H9 (cell line): ENCODE results near the gene CD4. TPM values are rescaled to one million over a fixed set of nuclear protein-coding genes. Genes with fewer than 3 reads are reported as not detected.

Experiments used
- DNase-seq: peaks from one replicate; pipeline ENCODE4 v3.0.0-alpha.2; 2017
- H2AFZ ChIP-seq: one replicate; pipeline ENCODE4 v1.6.1; 2013; ENCODE audit warnings: mild to moderate bottlenecking, low read length, control low read depth, moderate library complexity
- H2AK5ac ChIP-seq: 2 replicates; pipeline ENCODE4 v1.6.1; 2013; ENCODE audit warnings: low read length, control low read depth, mixed read lengths; ENCODE audit not compliant: insufficient read length
- H2BK120ac ChIP-seq: one replicate; pipeline ENCODE4 v1.6.1; 2013; ENCODE audit warnings: low read depth, mild to moderate bottlenecking, low read length, control low read depth, inconsistent platforms; ENCODE audit not compliant: poor library complexity, severe bottlenecking
- H2BK12ac ChIP-seq: 2 replicates; pipeline ENCODE4 v1.6.1; 2013; ENCODE audit warnings: low read length, control low read depth, mixed read lengths, low read depth; ENCODE audit not compliant: insufficient read length
- H2BK15ac ChIP-seq: 2 replicates; pipeline ENCODE4 v1.6.1; 2013; ENCODE audit warnings: low read depth, low read length, control low read depth
- H2BK20ac ChIP-seq: one replicate; pipeline ENCODE4 v1.6.1; 2013; ENCODE audit warnings: low read depth, mild to moderate bottlenecking, low read length, control low read depth, inconsistent platforms; ENCODE audit not compliant: poor library complexity, severe bottlenecking
- H2BK5ac ChIP-seq: 2 replicates; pipeline ENCODE4 v1.6.1; 2013; ENCODE audit warnings: low read length, control low read depth, mixed read lengths; ENCODE audit not compliant: insufficient read length
- H3K14ac ChIP-seq: 2 replicates; pipeline ENCODE4 v1.6.1; 2013; ENCODE audit warnings: low read length, control low read depth; ENCODE audit not compliant: insufficient read depth
- H3K18ac ChIP-seq: 2 replicates; pipeline ENCODE4 v1.6.1; 2013; ENCODE audit warnings: low read depth, mild to moderate bottlenecking, mixed read lengths, low read length, control low read depth; ENCODE audit not compliant: insufficient read length
- H3K23ac ChIP-seq: 2 replicates; pipeline ENCODE4 v1.6.1; 2013; ENCODE audit warnings: low read length, control low read depth, mixed read lengths, low read depth; ENCODE audit not compliant: insufficient read length
- H3K23me2 ChIP-seq: 2 replicates; pipeline ENCODE4 v1.6.1; 2013; ENCODE audit warnings: low read depth, mild to moderate bottlenecking, mixed read lengths, low read length, control low read depth; ENCODE audit not compliant: insufficient read length, poor library complexity, severe bottlenecking
- H3K27ac ChIP-seq: 2 replicates; pipeline ENCODE4 v1.5.1; 2013; ENCODE audit warnings: low read length, control low read depth, mixed read lengths, low read depth; ENCODE audit not compliant: insufficient read length
- H3K27me3 ChIP-seq: 2 replicates; pipeline ENCODE4 v1.6.1; 2013; ENCODE audit warnings: low read length, control low read depth, inconsistent platforms; ENCODE audit not compliant: insufficient read depth
- H3K4ac ChIP-seq: 2 replicates; pipeline ENCODE4 v1.6.1; 2013; ENCODE audit warnings: low read depth, mild to moderate bottlenecking, control low read depth, inconsistent platforms, low read length, moderate library complexity
- H3K4me1 ChIP-seq: 2 replicates; pipeline ENCODE4 v1.6.1; 2013; ENCODE audit warnings: low read length, control low read depth, inconsistent platforms; ENCODE audit not compliant: insufficient read depth
- H3K4me2 ChIP-seq: 2 replicates; pipeline ENCODE4 v1.6.1; 2013; ENCODE audit warnings: low read length, control low read depth, mixed read lengths; ENCODE audit not compliant: insufficient read length, insufficient read depth
- H3K56ac ChIP-seq: 2 replicates; pipeline ENCODE4 v1.6.1; 2013; ENCODE audit warnings: low read depth, mild to moderate bottlenecking, mixed read lengths, low read length, control low read depth; ENCODE audit not compliant: insufficient read length
- H3K79me1 ChIP-seq: 2 replicates; pipeline ENCODE4 v1.6.1; 2013; ENCODE audit warnings: low read depth, mild to moderate bottlenecking, moderate library complexity, low read length, control low read depth, inconsistent platforms; ENCODE audit not compliant: insufficient read depth, poor library complexity, severe bottlenecking
- H3K79me2 ChIP-seq: 2 replicates; pipeline ENCODE4 v1.6.1; 2013; ENCODE audit warnings: low read length, control low read depth, inconsistent platforms; ENCODE audit not compliant: insufficient read depth
- H3K9ac ChIP-seq: 2 replicates; pipeline ENCODE4 v1.6.1; 2013; ENCODE audit warnings: low read length, control low read depth, mixed read lengths; ENCODE audit not compliant: insufficient read length; ENCODE audit errors: extremely low read depth
- H3K9me3 ChIP-seq: one replicate; pipeline ENCODE4 v1.6.1; 2013; ENCODE audit warnings: low read depth, low read length, inconsistent platforms; ENCODE audit not compliant: control insufficient read depth
- H3T11ph ChIP-seq: one replicate; pipeline ENCODE4 v1.6.1; 2013; ENCODE audit warnings: mild to moderate bottlenecking, low read length, control low read depth, inconsistent platforms
- H4K20me1 ChIP-seq: one replicate; pipeline ENCODE4 v1.6.1; 2013; ENCODE audit not compliant: control insufficient read depth, insufficient read length, insufficient read depth
- H4K5ac ChIP-seq: 2 replicates; pipeline ENCODE4 v1.6.1; 2013; ENCODE audit warnings: low read depth, mild to moderate bottlenecking, mixed read lengths, low read length, control low read depth; ENCODE audit not compliant: insufficient read length
- H4K8ac ChIP-seq: replicated peaks from 2 replicates; pipeline ENCODE4 v1.6.1; 2013; ENCODE audit warnings: low read length, control low read depth, mixed read lengths, low read depth; ENCODE audit not compliant: insufficient read length
- H4K91ac ChIP-seq: 2 replicates; pipeline ENCODE4 v1.6.1; 2013; ENCODE audit warnings: low read depth, mild to moderate bottlenecking, moderate library complexity, mixed read lengths, low read length, control low read depth; ENCODE audit not compliant: insufficient read length
- H3K27ac Mint-ChIP-seq, 3 experiments: 2 replicates in 2 of 3; 3 replicates in 1 of 3; pipeline ENCODE4 v1.8.0; 2020 to 2021; ENCODE audit warnings: mixed read lengths in 3 of 3, mild to moderate bottlenecking in 1 of 3, moderate library complexity in 1 of 3
- H3K27me3 Mint-ChIP-seq: 2 replicates; pipeline ENCODE4 v1.8.0; 2021; ENCODE audit warnings: low read depth, mild to moderate bottlenecking, moderate library complexity, mixed read lengths
- H3K36me3 Mint-ChIP-seq, 3 experiments: 2 replicates in 2 of 3; 3 replicates in 1 of 3; pipeline ENCODE4 v1.8.0; 2020 to 2021; ENCODE audit warnings: low read depth in 3 of 3, mixed read lengths in 3 of 3; ENCODE audit not compliant: insufficient read depth in 1 of 3
- H3K4me1 Mint-ChIP-seq, 2 experiments: 2 replicates each; pipeline ENCODE4 v1.8.0; 2020; ENCODE audit warnings: mixed read lengths in 2 of 2
- H3K4me3 Mint-ChIP-seq, 2 experiments: 2 replicates in 1 of 2; 3 replicates in 1 of 2; pipeline ENCODE4 v1.8.0; 2020 to 2021; ENCODE audit warnings: mild to moderate bottlenecking in 2 of 2, mixed read lengths in 2 of 2, moderate library complexity in 1 of 2
- H3K9me3 Mint-ChIP-seq, 2 experiments: 2 replicates in 1 of 2; 3 replicates in 1 of 2; pipeline ENCODE4 v1.8.0; 2020; ENCODE audit warnings: mild to moderate bottlenecking in 2 of 2, mixed read lengths in 2 of 2, moderate library complexity in 1 of 2
- CTCF ChIP-seq: fragments of 200-600 bp; sonication (generic); conservative IDR thresholded peaks from 3 replicates; pipeline ENCODE4 v1.8.0; 2021; ENCODE audit warnings: antibody characterized with exemption, mild to moderate bottlenecking
- WGBS: extraction: QIAGEN DNeasy Blood & Tissue Kit; methylation state at CpG from one replicate; pipeline ENCODE4 v1.1.7; 2013; ENCODE audit warnings: missing lambda C conversion rate, low lambda C conversion rate, mixed read lengths; ENCODE audit not compliant: insufficient read length; ENCODE audit errors: extremely low coverage; 5-methylcytosine and 5-hydroxymethylcytosine counted together
- total RNA-seq: library from RNA; stranded (reverse); gene quantifications from 2 replicates; pipeline ENCODE4 v1.2.1, GENCODE V29; 2021

Gene CD4
- total RNA-seq, 1 experiment from 2014 or later, result 1.1 TPM

DNA sequence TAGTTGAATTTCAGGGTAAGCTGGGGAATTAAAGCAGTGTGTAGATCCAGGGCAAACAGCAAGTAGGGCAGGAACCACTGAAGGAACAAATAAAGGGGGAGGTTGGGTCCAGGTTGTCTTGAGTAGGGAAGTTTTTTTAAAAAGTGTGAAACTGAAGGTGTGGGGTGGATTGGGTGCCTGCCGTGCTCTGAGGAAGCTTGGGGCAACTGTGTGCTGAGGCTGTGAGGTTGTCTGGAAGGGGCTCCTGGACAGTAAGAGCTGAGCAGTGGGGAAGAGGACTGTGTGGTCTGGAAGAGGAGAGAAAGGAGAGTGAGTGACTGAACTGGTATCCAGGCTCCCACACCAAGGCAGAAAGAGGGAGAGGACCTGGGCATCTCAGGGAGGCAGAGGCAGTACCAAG lies 21.4 kb downstream of the CD4 start:
- no peaks in the 10 kb centered on the region for H3K23me2 ChIP-seq
- H2BK5ac ChIP-seq, result no peak overlapping the region
- Mint-ChIP-seq H3K4me3 (no peak overlapping the region), H3K36me3 (peaks cover 0 to 3% (median 0%) of the 10 kb centered on the region in 3 experiments; a peak in 1 of 7 replicates), H3K27me3 (peaks cover 44% of the 10 kb centered on the region), H3K9me3 (no peaks in the 10 kb centered on the region), H3K27ac (peak overlapping the region in 1 of 3 experiments; percentile 21; a peak in 3 of 7 replicates), H3K4me1 (peaks cover 19 to 25% of the 10 kb centered on the region in 2 experiments)
- no peak overlapping the region for H3K18ac ChIP-seq
- H3K79me1 ChIP-seq, result no peaks in the 10 kb centered on the region
- no peak overlapping the region for H3K56ac ChIP-seq
- no peak overlapping the region for H3K27ac ChIP-seq
- no peaks in the 10 kb centered on the region; the same call in 1 of the 2 replicates for H3K79me2 ChIP-seq
- no CpG with 5 or more reads among the region's 1 CpG for WGBS
- no peak overlapping the region for H3K14ac ChIP-seq
- peak; percentile 24 for DNase-seq
- no peak overlapping the region for H2AFZ ChIP-seq
- TF ChIP-seq CTCF, result no peak
- no peak overlapping the region for H4K8ac ChIP-seq
- no peak overlapping the region for H4K5ac ChIP-seq
- H2BK20ac ChIP-seq, result no peak overlapping the region
- no peak overlapping the region for H3T11ph ChIP-seq
- H3K9me3 ChIP-seq, result no peaks in the 10 kb centered on the region
- H4K91ac ChIP-seq, result no peak overlapping the region
- H3K4me1 ChIP-seq, result peaks cover 2% of the 10 kb centered on the region; the same call in 1 of the 2 replicates
- no peak overlapping the region for H2AK5ac ChIP-seq
- no peak overlapping the region for H2BK15ac ChIP-seq
- H3K27me3 ChIP-seq, result no peaks in the 10 kb centered on the region
- no peak overlapping the region for H3K9ac ChIP-seq
- no peaks in the 10 kb centered on the region for H4K20me1 ChIP-seq
- no peak overlapping the region for H2BK120ac ChIP-seq
- no peak overlapping the region for H3K23ac ChIP-seq
- H3K4ac ChIP-seq, result no peak overlapping the region
- no peak overlapping the region for H2BK12ac ChIP-seq
- H3K4me2 ChIP-seq, result no peak overlapping the region
